GM12892 (cell line): ENCODE results near the gene RXYLT1.

ENCODE experiments used
- DNase-seq: peaks from one replicate; pipeline ENCODE4 v3.0.0; 2011; ENCODE audit not compliant: insufficient read length
- FAIRE-seq: peaks from 2 replicates; lab custom pipeline; 2011; peaks lifted over from hg19 to GRCh38; lab: Jason Lieb, UNC
- POLR2A ChIP-seq: IDR thresholded peaks from 2 replicates; pipeline ENCODE4 v1.6.1; 2011; ENCODE audit warnings: low read depth, low read length, control low read depth
- POLR2AphosphoS5 ChIP-seq: IDR thresholded peaks from 2 replicates; pipeline ENCODE4 v1.6.1; 2011; ENCODE audit warnings: low read depth, low read length, control low read depth
- TAF1 ChIP-seq: IDR thresholded peaks from 2 replicates; pipeline ENCODE4 v1.6.1; 2011; ENCODE audit warnings: low read depth, mild to moderate bottlenecking, control low read depth, low read length, borderline replicate concordance

The RXYLT1 gene

GRCh38 chr12:63766498-63766897 is 13.2 kb upstream of the RXYLT1 start:
- DNase-seq (no peak), FAIRE-seq (no peak)
- TF ChIP-seq POLR2AphosphoS5 (no peak), POLR2A (no peak), TAF1 (no peak)

- DNase-seq: no peak
- TF ChIP-seq POLR2AphosphoS5 (no peak), POLR2A (no peak), TAF1 (no peak)
- FAIRE-seq: no peak
Measured at GRCh38 chr12:63770375-63770774, 9.3 kb upstream of the RXYLT1 start.

- FAIRE-seq (peak; percentile 30), DNase-seq (no peak)
- TF ChIP-seq POLR2A (no peak), POLR2AphosphoS5 (no peak), TAF1 (no peak)
Measured at GRCh38 chr12:63777340-63777739, 2.4 kb upstream of the RXYLT1 start.

- TF ChIP-seq TAF1 (no peak), POLR2A (no peak), POLR2AphosphoS5 (no peak)
- DNase-seq (no peak), FAIRE-seq (no peak)
Measured at GRCh38 chr12:63782466-63782865, 2.8 kb downstream of the RXYLT1 start.

GRCh38 chr12:63787306-63787705 is 7.6 kb downstream of the RXYLT1 start:
- TF ChIP-seq POLR2AphosphoS5 (no peak), POLR2A (no peak)
- FAIRE-seq (no peak), DNase-seq (no peak)

- FAIRE-seq (no peak), DNase-seq (no peak)
- TF ChIP-seq POLR2A: no peak
- TF ChIP-seq TAF1: no peak
- TF ChIP-seq POLR2AphosphoS5: no peak
Measured at GRCh38 chr12:63790608-63790945, 10.9 kb downstream of the RXYLT1 start.

GRCh38 chr12:63792338-63792737 is 12.6 kb downstream of the RXYLT1 start:
- TF ChIP-seq TAF1 (no peak), POLR2A (no peak), POLR2AphosphoS5 (no peak)
- DNase-seq: no peak
- FAIRE-seq: no peak

GRCh38 chr12:63795032-63795687 is 15.5 kb downstream of the RXYLT1 start:
- TF ChIP-seq TAF1 (no peak), POLR2A (no peak), POLR2AphosphoS5 (no peak)
- DNase-seq: no peak
- FAIRE-seq: no peak

GRCh38 chr12:63795944-63796343 is 16.2 kb downstream of the RXYLT1 start:
- TF ChIP-seq POLR2A: no peak
- no peak for TF ChIP-seq TAF1
- no peak for TF ChIP-seq POLR2AphosphoS5
- FAIRE-seq (no peak), DNase-seq (no peak)

- FAIRE-seq: peak; percentile 72
- no peak for TF ChIP-seq POLR2A
- TF ChIP-seq POLR2AphosphoS5: no peak
- no peak for TF ChIP-seq TAF1
- DNase-seq: no peak
Measured at GRCh38 chr12:63802012-63802608, 22.4 kb downstream of the RXYLT1 start.

- DNase-seq (no peak), FAIRE-seq (no peak)
- TF ChIP-seq POLR2AphosphoS5: no peak
- no peak for TF ChIP-seq POLR2A
- TF ChIP-seq TAF1: no peak
Measured at GRCh38 chr12:63804746-63805145, 25.0 kb downstream of the RXYLT1 start.
